Measurements from ENCODE around the gene KCNC2. TPM values are rescaled to one million over a fixed set of nuclear protein-coding genes. Genes with fewer than 3 reads are reported as not detected.
"Not testable (repeated sequence)": the region's sequence is repeated elsewhere in the genome, so short reads cannot be mapped to it uniquely, and the experiment has no call there.

KCNC2 gene
- total RNA-seq, 2 donors from 2014 or later = 0.26 TPM; not detected in 1

DNA sequence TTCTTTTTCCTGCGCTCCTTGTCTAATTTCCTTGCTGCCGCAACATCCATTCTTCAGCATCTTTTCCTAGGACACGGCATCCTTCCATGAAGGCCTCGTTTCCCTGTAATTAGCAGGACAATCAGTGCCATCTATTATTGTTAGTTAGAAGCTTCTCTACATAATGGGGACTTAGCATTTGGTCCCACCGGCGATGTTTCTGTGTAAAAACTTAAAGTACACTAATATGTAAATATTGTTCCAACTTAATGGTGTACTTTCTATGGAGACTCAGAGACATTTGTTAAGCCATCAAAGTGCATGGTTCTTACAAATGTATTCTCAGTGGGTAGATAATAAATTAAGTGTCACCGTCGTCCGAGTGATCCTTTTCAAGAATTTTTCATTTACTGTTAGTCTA, 17.4 kb downstream of the KCNC2 start:
- TF ChIP-seq, protein P1, sequence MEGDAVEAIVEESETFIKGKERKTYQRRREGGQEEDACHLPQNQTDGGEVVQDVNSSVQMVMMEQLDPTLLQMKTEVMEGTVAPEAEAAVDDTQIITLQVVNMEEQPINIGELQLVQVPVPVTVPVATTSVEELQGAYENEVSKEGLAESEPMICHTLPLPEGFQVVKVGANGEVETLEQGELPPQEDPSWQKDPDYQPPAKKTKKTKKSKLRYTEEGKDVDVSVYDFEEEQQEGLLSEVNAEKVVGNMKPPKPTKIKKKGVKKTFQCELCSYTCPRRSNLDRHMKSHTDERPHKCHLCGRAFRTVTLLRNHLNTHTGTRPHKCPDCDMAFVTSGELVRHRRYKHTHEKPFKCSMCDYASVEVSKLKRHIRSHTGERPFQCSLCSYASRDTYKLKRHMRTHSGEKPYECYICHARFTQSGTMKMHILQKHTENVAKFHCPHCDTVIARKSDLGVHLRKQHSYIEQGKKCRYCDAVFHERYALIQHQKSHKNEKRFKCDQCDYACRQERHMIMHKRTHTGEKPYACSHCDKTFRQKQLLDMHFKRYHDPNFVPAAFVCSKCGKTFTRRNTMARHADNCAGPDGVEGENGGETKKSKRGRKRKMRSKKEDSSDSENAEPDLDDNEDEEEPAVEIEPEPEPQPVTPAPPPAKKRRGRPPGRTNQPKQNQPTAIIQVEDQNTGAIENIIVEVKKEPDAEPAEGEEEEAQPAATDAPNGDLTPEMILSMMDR (IDR thresholded peaks at IDR 0.05) = no peak
- TF ChIP-seq POLR2A (IDR thresholded peaks at IDR 0.05) = no peak

DNA sequence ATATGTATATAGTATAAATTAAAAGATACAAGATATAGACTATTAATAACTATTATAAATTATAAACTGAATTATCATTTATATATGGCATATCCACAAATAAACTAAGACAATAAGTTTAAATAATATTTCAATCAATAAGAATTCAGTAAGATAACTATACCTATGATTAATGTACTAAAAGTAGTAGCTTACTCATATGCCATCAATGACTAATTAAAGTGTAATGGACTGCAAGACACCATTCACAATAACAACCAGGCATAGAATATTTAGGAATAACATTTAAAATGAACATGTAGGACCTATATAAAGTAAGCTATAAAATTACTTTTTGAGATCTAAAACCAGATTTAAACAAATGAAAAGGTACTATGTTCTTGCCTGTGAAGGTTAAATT, 18.8 kb downstream of the KCNC2 start:
- intact Hi-C loops (cut with DNase I) = no loop called here
- H3K27me3 ChIP-seq = no peaks in the 10 kb centered on the region
- no peak for DNase-seq

More for the DNA sequence above, 17.4 kb downstream of the KCNC2 start:
- Histone ChIP-seq H3K4me1 (no peaks in the 10 kb centered on the region), H3K27me3 (no peaks in the 10 kb centered on the region), H3K9me3 (no peaks in the 10 kb centered on the region), H3K27ac (no peak overlapping the region), H3K36me3 (replicated peaks in 1 of 2; ENCODE audit: insufficient read depth in 1 of 2, low read depth in 2 of 2) (no peaks in the 10 kb centered on the region), H3K4me3 (no peak overlapping the region)
- WGBS, 2 donors = 68 to 78% methylated on average over 9 of the region's 9 CpGs
- ATAC-seq (no peak), DNase-seq (no peak)
- intact Hi-C loops (cut with DNase I) = no loop called here

DNA sequence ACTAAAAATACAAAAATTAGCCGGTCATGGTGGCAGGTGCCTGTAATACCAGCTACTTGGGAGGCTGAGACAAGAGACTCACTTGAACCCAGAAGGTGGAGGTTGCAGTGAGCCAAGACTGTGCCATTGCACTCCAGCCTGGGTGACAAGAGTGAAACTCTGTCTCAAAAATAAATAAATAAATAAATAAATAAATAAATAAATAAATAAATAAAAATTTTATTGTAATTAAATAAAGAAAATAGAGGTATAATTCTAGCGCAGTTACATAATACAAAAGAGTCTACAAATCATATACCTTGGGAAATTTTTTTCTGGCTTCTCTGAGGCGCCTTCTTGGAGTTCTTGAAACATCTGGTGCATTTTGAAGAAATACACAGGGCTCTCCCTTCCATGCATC, 23.8 kb downstream of the KCNC2 start:
- H3K27ac ChIP-seq; H3K9me3 ChIP-seq; H3K4me1 ChIP-seq; H3K36me3 ChIP-seq (replicated peaks in 1 of 2; ENCODE audit: insufficient read depth in 1 of 2, low read depth in 2 of 2); DNase-seq; H3K27me3 ChIP-seq; H3K4me3 ChIP-seq; intact Hi-C loops (cut with DNase I); ATAC-seq: not testable (repeated sequence)
- 76 to 92% methylated on average over 3 of the region's 3 CpGs for WGBS, 2 donors

More for the DNA sequence above, 18.8 kb downstream of the KCNC2 start:
- no peak for ATAC-seq
- TF ChIP-seq, protein P1 (IDR thresholded peaks at IDR 0.05) = no peak
- TF ChIP-seq POLR2A (IDR thresholded peaks at IDR 0.05) = no peak
- H3K4me1 ChIP-seq = no peaks in the 10 kb centered on the region
- no peak overlapping the region for H3K4me3 ChIP-seq
- H3K36me3 ChIP-seq (replicated peaks in 1 of 2; ENCODE audit: insufficient read depth in 1 of 2, low read depth in 2 of 2) = no peaks in the 10 kb centered on the region
- no peaks in the 10 kb centered on the region for H3K9me3 ChIP-seq
- H3K27ac ChIP-seq = no peak overlapping the region

DNA sequence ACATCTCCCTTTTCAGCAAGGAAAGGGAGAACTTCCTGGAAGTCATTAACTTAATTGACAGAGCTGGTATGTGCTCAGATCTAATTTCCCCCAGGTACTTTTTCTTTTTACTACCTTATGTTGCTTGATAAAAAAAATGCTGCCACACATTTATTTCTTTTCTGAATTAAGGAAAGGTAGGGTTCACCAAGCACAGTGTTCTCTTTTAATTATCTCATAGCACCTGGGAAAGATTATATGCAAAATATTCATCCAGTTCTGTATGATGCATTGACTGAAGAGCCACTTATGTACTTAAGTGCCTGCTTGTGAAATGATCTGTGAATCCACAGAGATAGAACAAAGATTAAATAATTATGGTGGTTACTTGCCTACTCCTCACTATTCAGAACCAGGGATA, 25.1 kb downstream of the KCNC2 start:
- ATAC-seq (no peak), DNase-seq (no peak)
- Histone ChIP-seq H3K36me3 (replicated peaks in 1 of 2; ENCODE audit: insufficient read depth in 1 of 2, low read depth in 2 of 2) (no peaks in the 10 kb centered on the region), H3K27me3 (no peaks in the 10 kb centered on the region), H3K27ac (no peak overlapping the region), H3K4me1 (no peaks in the 10 kb centered on the region), H3K4me3 (no peak overlapping the region), H3K9me3 (no peaks in the 10 kb centered on the region)
- intact Hi-C loops (cut with DNase I) = no loop called here
- TF ChIP-seq POLR2A (IDR thresholded peaks at IDR 0.05) = no peak
- TF ChIP-seq, protein P1 (IDR thresholded peaks at IDR 0.05) = no peak

DNA sequence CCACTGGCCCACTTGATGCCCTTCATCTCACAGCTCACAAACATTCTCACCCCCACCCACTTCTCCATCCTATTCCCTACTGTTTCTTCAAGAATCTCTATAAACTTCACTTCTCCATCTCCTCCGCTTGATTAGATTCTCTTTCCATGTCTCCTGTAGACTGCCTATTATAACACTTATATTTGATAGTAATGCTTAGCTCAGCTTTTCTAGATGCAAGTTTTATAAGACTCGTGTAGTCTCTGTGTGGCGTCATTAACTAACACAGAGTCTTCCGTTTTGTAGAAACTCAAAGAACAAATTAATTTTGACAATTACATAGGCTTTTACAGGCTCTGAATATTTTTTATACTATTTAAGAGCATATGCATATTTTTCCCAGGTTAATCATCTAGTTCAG, 25.7 kb downstream of the KCNC2 start:
- DNase-seq = no peak
- WGBS, 2 donors = 71 to 74% methylated on average over 4 of the region's 4 CpGs
- no peak overlapping the region for H3K4me3 ChIP-seq

DNA sequence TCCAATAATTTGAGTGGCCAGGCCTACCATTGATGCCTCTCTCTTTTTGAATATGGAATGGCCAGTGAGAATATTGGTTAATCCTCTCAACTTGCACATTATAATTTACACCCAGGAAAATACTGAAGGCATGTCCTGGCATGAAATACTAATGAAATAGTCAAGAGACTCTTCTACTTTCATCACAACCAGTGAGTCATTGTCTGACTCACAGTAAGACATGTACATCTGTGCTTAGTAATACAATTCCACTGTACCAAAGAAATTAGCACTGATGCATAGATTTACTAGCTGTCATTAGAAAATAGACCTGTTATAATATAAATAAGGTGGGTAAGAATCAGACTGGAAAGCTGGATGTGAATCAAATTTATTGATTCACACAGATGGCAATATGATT, 31.6 kb downstream of the KCNC2 start:
- no peak for ATAC-seq

More for the DNA sequence above, 25.7 kb downstream of the KCNC2 start:
- Histone ChIP-seq H3K27ac (no peak overlapping the region), H3K4me1 (no peaks in the 10 kb centered on the region), H3K9me3 (no peaks in the 10 kb centered on the region), H3K27me3 (no peaks in the 10 kb centered on the region), H3K36me3 (replicated peaks in 1 of 2; ENCODE audit: insufficient read depth in 1 of 2, low read depth in 2 of 2) (no peaks in the 10 kb centered on the region)
- no peak for ATAC-seq
- TF ChIP-seq POLR2A (IDR thresholded peaks at IDR 0.05) = no peak
- intact Hi-C loops (cut with DNase I) = no loop called here

More for the DNA sequence above, 31.6 kb downstream of the KCNC2 start:
- DNase-seq = no peak
- no peaks in the 10 kb centered on the region for H3K27me3 ChIP-seq
- no peak overlapping the region for H3K27ac ChIP-seq
- no peaks in the 10 kb centered on the region for H3K4me1 ChIP-seq
- H3K9me3 ChIP-seq = no peaks in the 10 kb centered on the region
- no peak overlapping the region for H3K4me3 ChIP-seq
- no peaks in the 10 kb centered on the region for H3K36me3 ChIP-seq (replicated peaks in 1 of 2; ENCODE audit: insufficient read depth in 1 of 2, low read depth in 2 of 2)
- TF ChIP-seq, protein P1 (IDR thresholded peaks at IDR 0.05) = no peak
- TF ChIP-seq POLR2A (IDR thresholded peaks at IDR 0.05) = no peak
- intact Hi-C loops (cut with DNase I) = no loop called here
